DND-41 (cell line): ENCODE data around the gene DCTD.

Source experiments
- ATAC-seq: fragments of 200-7000 bp; cut with Tn5 transposase; 3 replicates; pipeline ENCODE4 v1.9.1; 2021; ENCODE audit warnings: low read depth; ENCODE audit not compliant: insufficient read depth
- DNase-seq: peaks from one replicate; pipeline ENCODE4 v3.0.0-alpha.2; 2020
- H2AFZ ChIP-seq: 2 replicates; pipeline ENCODE4 v1.6.0; 2012; ENCODE audit warnings: low read depth, low read length
- H3K27ac ChIP-seq: 2 replicates; pipeline ENCODE4 v1.5.1; 2012; ENCODE audit warnings: low read length, inconsistent platforms
- H3K27me3 ChIP-seq: fragments of 200-600 bp; sonication (generic); 2 replicates; pipeline ENCODE4 v1.6.0; 2012; ENCODE audit warnings: low read length, mild to moderate bottlenecking, inconsistent platforms; ENCODE audit not compliant: insufficient read depth, poor library complexity
- H3K36me3 ChIP-seq: 2 replicates; pipeline ENCODE4 v1.5.1; 2012; ENCODE audit warnings: low read length, inconsistent platforms; ENCODE audit not compliant: insufficient read depth
- H3K4me1 ChIP-seq: 2 replicates; pipeline ENCODE4 v1.5.1; 2012; ENCODE audit warnings: mild to moderate bottlenecking, low read length; ENCODE audit not compliant: insufficient read depth
- H3K4me2 ChIP-seq: 2 replicates; pipeline ENCODE4 v1.6.0; 2012; ENCODE audit warnings: mild to moderate bottlenecking, moderate library complexity, low read length, inconsistent platforms; ENCODE audit not compliant: insufficient read depth
- H3K4me3 ChIP-seq, 2 experiments: fragments of 200-600 bp in 1 of 2; shearing (Covaris generic) in 1 of 2; 2 replicates each; pipeline ENCODE4 v1.5.1; 2012 to 2016; ENCODE audit warnings: inconsistent platforms in 2 of 2, low read length in 2 of 2, mild to moderate bottlenecking in 2 of 2, low read depth in 1 of 2, moderate library complexity in 1 of 2
- H3K79me2 ChIP-seq: 2 replicates; pipeline ENCODE4 v1.6.0; 2012; ENCODE audit warnings: low read length, inconsistent platforms; ENCODE audit not compliant: insufficient read depth
- H3K9ac ChIP-seq: 2 replicates; pipeline ENCODE4 v1.6.0; 2012; ENCODE audit warnings: low read depth, mild to moderate bottlenecking, inconsistent platforms, low read length, moderate library complexity
- H3K9me3 ChIP-seq: 2 replicates; pipeline ENCODE4 v1.5.1; 2012; ENCODE audit warnings: low read length, moderate library complexity, mild to moderate bottlenecking, inconsistent platforms; ENCODE audit not compliant: insufficient read depth, severe bottlenecking
- H4K20me1 ChIP-seq: 2 replicates; pipeline ENCODE4 v1.6.0; 2012; ENCODE audit warnings: low read length; ENCODE audit not compliant: insufficient read depth
- CTCF ChIP-seq: IDR thresholded peaks from 2 replicates; pipeline ENCODE4 v1.5.1; 2012; ENCODE audit warnings: borderline replicate concordance, low read length, moderate library complexity, mild to moderate bottlenecking; ENCODE audit not compliant: poor library complexity, severe bottlenecking; ENCODE audit errors: extremely low read depth
- EZH2 ChIP-seq: IDR thresholded peaks from 3 replicates; pipeline ENCODE4 v1.6.1; 2012; ENCODE audit warnings: borderline replicate concordance, low read depth, mild to moderate bottlenecking, moderate library complexity, low read length, inconsistent platforms; ENCODE audit not compliant: severe bottlenecking

The DCTD gene

GRCh38 chr4:182918044-182918607 is 940 bp upstream of the DCTD start:
- no peak overlapping the region; the same call in 1 of the 2 replicates for H3K27ac ChIP-seq

GRCh38 chr4:182916483-182917181 is 554 bp downstream of the DCTD start:
- no peaks in the 10 kb centered on the region for H3K9me3 ChIP-seq
- no peaks in the 10 kb centered on the region for H4K20me1 ChIP-seq
- H2AFZ ChIP-seq = peak overlapping the region; percentile 87
- peaks cover 39% of the 10 kb centered on the region for H3K79me2 ChIP-seq
- H3K27me3 ChIP-seq = peaks cover 4% of the 10 kb centered on the region
- H3K4me3 ChIP-seq = peak overlapping the region; percentile 42 to 82
- TF ChIP-seq CTCF (no peak), EZH2 (no peak)
- peak overlapping the region; percentile 86 for H3K9ac ChIP-seq
- peak overlapping the region; percentile 90 for H3K27ac ChIP-seq
- H3K4me1 ChIP-seq = peaks cover 58% of the 10 kb centered on the region
- H3K4me2 ChIP-seq = peak overlapping the region; percentile 82
- peak; percentile 40 for ATAC-seq
- DNase-seq = peak; percentile 57
- H3K36me3 ChIP-seq = peaks cover 34% of the 10 kb centered on the region

More at GRCh38 chr4:182918044-182918607, 940 bp upstream of the DCTD start:
- no peak for DNase-seq
- Histone ChIP-seq H3K79me2 (peaks cover 28% of the 10 kb centered on the region), H3K9ac (peak overlapping the region; percentile 86), H3K4me3 (peak overlapping the region in 1 of 2 experiments; percentile 82; a peak in 3 of 4 replicates), H4K20me1 (no peaks in the 10 kb centered on the region), H3K9me3 (no peaks in the 10 kb centered on the region), H3K4me1 (peaks cover 52% of the 10 kb centered on the region), H3K27me3 (peaks cover 4% of the 10 kb centered on the region), H3K36me3 (peaks cover 22% of the 10 kb centered on the region), H2AFZ (peak overlapping the region; percentile 89), H3K4me2 (peak overlapping the region; percentile 82)
- no peak for ATAC-seq
- TF ChIP-seq EZH2 (no peak), CTCF (no peak)

- Histone ChIP-seq H3K36me3 (peaks cover 56% of the 10 kb centered on the region), H3K27ac (0 out of 2 replicates have a peak overlapping the region, but pooled peaks have one; percentile 27), H4K20me1 (peaks cover 2% of the 10 kb centered on the region; the same call in 1 of the 2 replicates), H3K9ac (no peak overlapping the region), H3K4me2 (peak overlapping the region; percentile 82), H2AFZ (no peak overlapping the region), H3K4me3 (peak overlapping the region in 1 of 2 experiments; percentile 18; a peak in 1 of 4 replicates), H3K27me3 (peaks cover 4% of the 10 kb centered on the region), H3K4me1 (peaks cover 64% of the 10 kb centered on the region), H3K9me3 (no peaks in the 10 kb centered on the region), H3K79me2 (peaks cover 58% of the 10 kb centered on the region)
- no peak for TF ChIP-seq EZH2
- no peak for TF ChIP-seq CTCF
- ATAC-seq (no peak), DNase-seq (no peak)
Measured at GRCh38 chr4:182914357-182914756, 2.8 kb downstream of the DCTD start.
